Muscle layer of duodenum (tissue), 2 donors: ENCODE measurements around the gene URI1.
"Not testable (repeated sequence)": the region's sequence is repeated elsewhere in the genome, so short reads cannot be mapped to it uniquely, and the experiment has no call there.

ENCODE experiments used
- H3K27ac ChIP-seq: one replicate; pipeline ENCODE4 v1.7.0; 2013; ENCODE audit warnings: mild to moderate bottlenecking, low read length
- H3K27me3 ChIP-seq: one replicate; pipeline ENCODE4 v1.7.0; 2013; ENCODE audit warnings: low read depth, mild to moderate bottlenecking, control low read depth, low read length
- H3K36me3 ChIP-seq, 2 donors: one replicate each; pipeline ENCODE4 v1.7.0; 2013; ENCODE audit warnings: low read length in 2 of 2, control low read depth in 1 of 2, mild to moderate bottlenecking in 1 of 2; ENCODE audit not compliant: insufficient read depth in 2 of 2, control insufficient read depth in 1 of 2
- H3K4me1 ChIP-seq, 2 donors: one replicate each; pipeline ENCODE4 v1.7.0; 2013; ENCODE audit warnings: low read length in 2 of 2, mild to moderate bottlenecking in 2 of 2, control low read depth in 1 of 2, moderate library complexity in 1 of 2; ENCODE audit not compliant: insufficient read depth in 2 of 2, control insufficient read depth in 1 of 2
- H3K4me3 ChIP-seq, 2 donors: one replicate each; pipeline ENCODE4 v1.7.0; 2013; ENCODE audit warnings: low read length in 2 of 2, low read depth in 1 of 2, mild to moderate bottlenecking in 1 of 2
- H3K9me3 ChIP-seq, 2 donors: one replicate each; pipeline ENCODE4 v1.7.0; 2013; ENCODE audit warnings: low read length in 2 of 2, control low read depth in 1 of 2, mild to moderate bottlenecking in 1 of 2; ENCODE audit not compliant: control insufficient read depth in 1 of 2
- donor health status: healthy.

The URI1 gene

GRCh38 chr19:29943615-29944014 is 1.6 kb downstream of the URI1 start:
- Histone ChIP-seq H3K9me3 (no peaks in the 10 kb centered on the region), H3K4me1 (peaks cover 0 to 14% of the 10 kb centered on the region in 2 donors), H3K36me3 (no peaks in the 10 kb centered on the region), H3K27me3 (no peaks in the 10 kb centered on the region), H3K27ac (peak overlapping the region; percentile 71), H3K4me3 (peak overlapping the region; percentile 88 to 91)

GRCh38 chr19:29944390-29945012 is 2.5 kb downstream of the URI1 start:
- H3K27ac ChIP-seq = peak overlapping the region; percentile 40
- H3K4me3 ChIP-seq = no peak overlapping the region

GRCh38 chr19:29945017-29945416 is 3.0 kb downstream of the URI1 start:
- H3K27ac ChIP-seq = no peak overlapping the region
- H3K4me3 ChIP-seq = no peak overlapping the region
- H3K4me1 ChIP-seq = peaks cover 0 to 14% of the 10 kb centered on the region in 2 donors
- H3K36me3 ChIP-seq = no peaks in the 10 kb centered on the region
- H3K27me3 ChIP-seq = no peaks in the 10 kb centered on the region
- H3K9me3 ChIP-seq = no peaks in the 10 kb centered on the region

More at GRCh38 chr19:29944390-29945012, 2.5 kb downstream of the URI1 start:
- no peaks in the 10 kb centered on the region for H3K27me3 ChIP-seq
- no peaks in the 10 kb centered on the region for H3K9me3 ChIP-seq
- H3K4me1 ChIP-seq = peaks cover 0 to 14% of the 10 kb centered on the region in 2 donors
- H3K36me3 ChIP-seq = no peaks in the 10 kb centered on the region

GRCh38 chr19:29945433-29945832 is 3.4 kb downstream of the URI1 start:
- H3K27ac ChIP-seq = no peak overlapping the region
- no peak overlapping the region for H3K4me3 ChIP-seq
- no peaks in the 10 kb centered on the region for H3K36me3 ChIP-seq
- H3K4me1 ChIP-seq = peaks cover 0 to 14% of the 10 kb centered on the region in 2 donors
- H3K27me3 ChIP-seq = no peaks in the 10 kb centered on the region
- no peaks in the 10 kb centered on the region for H3K9me3 ChIP-seq

- no peaks in the 10 kb centered on the region for H3K36me3 ChIP-seq
- no peaks in the 10 kb centered on the region for H3K27me3 ChIP-seq
- H3K27ac ChIP-seq = no peak overlapping the region
- H3K4me1 ChIP-seq = peaks cover 0 to 14% of the 10 kb centered on the region in 2 donors
- no peak overlapping the region for H3K4me3 ChIP-seq
- H3K9me3 ChIP-seq = no peaks in the 10 kb centered on the region
Observed at GRCh38 chr19:29946645-29947044, 4.6 kb downstream of the URI1 start.

- Histone ChIP-seq H3K4me3 (no peak overlapping the region), H3K27me3 (no peaks in the 10 kb centered on the region), H3K27ac (no peak overlapping the region), H3K9me3 (no peaks in the 10 kb centered on the region), H3K4me1 (peaks cover 0 to 14% of the 10 kb centered on the region in 2 donors), H3K36me3 (no peaks in the 10 kb centered on the region)
Observed at GRCh38 chr19:29947871-29948270, 5.8 kb downstream of the URI1 start.

- not testable (repeated sequence) for H3K4me3 ChIP-seq, H3K4me1 ChIP-seq, H3K36me3 ChIP-seq, H3K9me3 ChIP-seq, H3K27ac ChIP-seq, H3K27me3 ChIP-seq
Observed at GRCh38 chr19:29948759-29949470, 6.9 kb downstream of the URI1 start.

- Histone ChIP-seq H3K27me3 (no peaks in the 10 kb centered on the region), H3K9me3 (no peaks in the 10 kb centered on the region), H3K27ac (no peak overlapping the region), H3K36me3 (no peaks in the 10 kb centered on the region), H3K4me1 (no peaks in the 10 kb centered on the region), H3K4me3 (no peak overlapping the region)
Observed at GRCh38 chr19:29952177-29952576, 10.1 kb downstream of the URI1 start.

- Histone ChIP-seq H3K4me3 (no peak overlapping the region), H3K27me3 (no peaks in the 10 kb centered on the region), H3K36me3 (no peaks in the 10 kb centered on the region), H3K9me3 (no peaks in the 10 kb centered on the region), H3K4me1 (no peaks in the 10 kb centered on the region), H3K27ac (no peak overlapping the region)
Observed at GRCh38 chr19:29952646-29953045, 10.6 kb downstream of the URI1 start.

- Histone ChIP-seq H3K27me3 (no peaks in the 10 kb centered on the region), H3K36me3 (no peaks in the 10 kb centered on the region), H3K9me3 (no peaks in the 10 kb centered on the region), H3K4me3 (no peak overlapping the region), H3K4me1 (no peaks in the 10 kb centered on the region), H3K27ac (no peak overlapping the region)
Observed at GRCh38 chr19:29953352-29954247, 11.6 kb downstream of the URI1 start.

- H3K9me3 ChIP-seq = no peaks in the 10 kb centered on the region
Observed at GRCh38 chr19:29956855-29957254, 14.8 kb downstream of the URI1 start.

More at GRCh38 chr19:29956855-29957254, 14.8 kb downstream of the URI1 start:
- Histone ChIP-seq H3K27ac (no peak overlapping the region), H3K27me3 (no peaks in the 10 kb centered on the region), H3K36me3 (no peaks in the 10 kb centered on the region), H3K4me3 (no peak overlapping the region), H3K4me1 (no peaks in the 10 kb centered on the region)
